Measurements from ENCODE around the gene SSMEM1. TPM values are rescaled to one million over a fixed set of nuclear protein-coding genes. Genes with fewer than 3 reads are reported as not detected.
"Not testable (repeated sequence)": the region's sequence is repeated elsewhere in the genome, so short reads cannot be mapped to it uniquely, and the experiment has no call there.

The SSMEM1 gene, protein sequence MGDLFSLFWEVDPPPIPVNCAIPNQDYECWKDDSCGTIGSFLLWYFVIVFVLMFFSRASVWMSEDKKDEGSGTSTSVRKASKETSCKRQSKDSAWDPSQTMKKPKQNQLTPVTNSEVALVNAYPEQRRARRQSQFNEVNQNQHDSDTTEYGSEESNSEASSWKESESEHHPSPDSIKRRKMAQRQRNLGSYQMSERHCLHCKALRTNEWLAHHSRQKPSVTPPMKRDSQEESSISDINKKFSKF
- total RNA-seq = not detected

DNA sequence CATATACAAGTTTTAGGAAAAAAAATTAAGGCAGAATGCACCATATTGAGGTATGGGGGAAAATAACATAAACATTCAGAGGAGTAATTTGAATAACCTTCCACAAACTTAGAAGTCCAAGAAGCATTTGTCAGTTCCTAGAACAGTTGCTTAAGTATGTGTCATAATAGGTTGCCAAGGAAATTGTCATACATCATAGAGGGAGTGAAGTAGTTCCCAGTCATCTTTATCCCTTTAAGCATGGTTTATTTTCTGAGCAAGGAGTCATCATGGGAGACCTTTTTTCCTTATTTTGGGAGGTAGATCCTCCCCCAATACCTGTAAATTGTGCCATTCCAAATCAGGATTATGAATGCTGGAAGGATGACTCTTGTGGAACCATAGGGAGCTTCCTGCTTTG lies at the start of gene SSMEM1:
Gene SSMEM1, plus strand, starts transcription at position 219 of the 400 bp plus-strand sequence. Its CDS starts 51 bp downstream, at position 270.
- H3K4me1 Mint-ChIP-seq (ENCODE audit: low read depth in 2 of 2) = peaks cover 14 to 27% of the 10 kb centered on the region in 2 donors
- no peak within 1 kb of the TSS for H3K27ac Mint-ChIP-seq
- DNase-seq (ENCODE audit: low spot score) = no peak
- H3K4me3 Mint-ChIP-seq = peak within 1 kb of the TSS; percentile 29
- H3K27me3 Mint-ChIP-seq = peaks cover 5 to 7% of the 10 kb centered on the region in 2 donors
- no peak for ATAC-seq
- peaks cover 17% of the 10 kb centered on the region for H3K36me3 Mint-ChIP-seq
- H3K9me3 Mint-ChIP-seq = no peaks in the 10 kb centered on the region

DNA sequence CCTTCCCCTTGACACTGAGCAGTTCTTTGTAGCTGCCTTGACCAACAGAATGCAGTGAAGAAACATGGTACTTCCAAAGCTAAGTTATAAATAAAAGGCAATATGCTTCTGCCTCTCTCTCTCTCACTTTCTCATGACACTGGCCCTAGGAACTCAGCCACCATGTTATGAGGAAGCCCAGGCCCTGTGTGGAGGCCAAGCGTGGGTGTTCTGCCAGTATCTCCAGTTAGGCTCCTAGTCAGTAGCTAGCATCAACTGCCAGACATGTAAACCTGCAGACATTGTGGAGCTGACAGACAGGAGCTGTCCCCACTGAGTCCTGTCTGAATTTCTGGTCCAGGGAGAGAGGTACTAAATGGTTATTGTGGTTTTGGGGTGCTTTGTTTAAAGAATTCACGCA lies 47.6 kb upstream of the SSMEM1 start:
- Mint-ChIP-seq H3K36me3 (peaks cover 33% of the 10 kb centered on the region), H3K4me3 (no peak overlapping the region), H3K4me1 (ENCODE audit: low read depth in 2 of 2) (no peaks in the 10 kb centered on the region), H3K9me3 (no peaks in the 10 kb centered on the region), H3K27me3 (peaks cover 0 to 2% of the 10 kb centered on the region in 2 donors), H3K27ac (no peak overlapping the region)
- ATAC-seq = no peak
- no peak for DNase-seq (ENCODE audit: low spot score)

- DNase-seq (ENCODE audit: low spot score) = no peak
- Mint-ChIP-seq H3K27ac (no peak overlapping the region), H3K36me3 (peaks cover 35% of the 10 kb centered on the region), H3K4me3 (no peak overlapping the region), H3K4me1 (ENCODE audit: low read depth in 2 of 2) (no peaks in the 10 kb centered on the region), H3K27me3 (peaks cover 0 to 2% of the 10 kb centered on the region in 2 donors), H3K9me3 (no peaks in the 10 kb centered on the region)
- no peak for ATAC-seq
Measured at GRCh38 chr7:130160455-130160854, 47.2 kb upstream of the SSMEM1 start.

- Mint-ChIP-seq H3K4me3 (no peak overlapping the region), H3K36me3 (peaks cover 35% of the 10 kb centered on the region), H3K9me3 (no peaks in the 10 kb centered on the region), H3K27ac (no peak overlapping the region), H3K4me1 (ENCODE audit: low read depth in 2 of 2) (no peaks in the 10 kb centered on the region), H3K27me3 (no peaks in the 10 kb centered on the region)
- DNase-seq (ENCODE audit: low spot score) (no peak), ATAC-seq (no peak)
Measured at GRCh38 chr7:130162196-130162595, 45.5 kb upstream of the SSMEM1 start.

DNA sequence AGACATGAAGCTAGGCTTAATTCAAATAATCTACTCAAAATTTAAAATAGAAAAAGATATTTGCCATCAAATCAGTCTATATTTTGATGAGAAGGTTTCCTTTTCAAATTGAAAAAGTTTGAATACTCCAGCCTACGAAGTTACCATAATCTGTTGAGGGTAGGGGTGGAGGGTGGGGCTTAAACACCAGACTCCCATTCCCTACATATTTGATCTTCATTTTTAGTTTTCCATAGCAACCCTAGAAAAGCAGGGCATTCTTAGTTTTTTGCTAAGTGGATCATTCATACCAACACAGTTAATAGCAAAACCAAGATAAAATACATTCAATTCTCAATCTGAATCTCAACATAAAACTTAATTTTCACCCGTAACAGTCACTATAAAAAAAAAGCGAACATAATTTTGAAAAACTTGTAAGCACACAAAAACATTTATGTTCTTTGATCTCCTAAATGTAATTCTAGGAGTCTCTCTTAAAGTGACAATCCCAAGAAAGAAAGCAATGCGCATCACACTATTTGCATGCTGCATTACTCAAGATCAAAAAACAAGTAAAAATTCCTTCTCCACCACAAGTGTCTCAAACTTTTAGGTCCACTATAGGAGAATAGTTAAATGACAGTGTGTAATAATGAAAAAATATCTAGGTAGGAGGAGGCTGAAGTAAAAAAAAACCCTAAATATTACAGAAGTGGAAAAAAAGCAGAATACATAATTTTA lies 33.3 kb upstream of the SSMEM1 start:
- H3K4me1 Mint-ChIP-seq (ENCODE audit: low read depth in 2 of 2) = no peaks in the 10 kb centered on the region
- no peaks in the 10 kb centered on the region for H3K27me3 Mint-ChIP-seq
- DNase-seq (ENCODE audit: low spot score) (no peak), ATAC-seq (no peak)
- H3K27ac Mint-ChIP-seq = no peak overlapping the region
- H3K4me3 Mint-ChIP-seq = no peak overlapping the region
- peaks cover 26% of the 10 kb centered on the region for H3K36me3 Mint-ChIP-seq
- no peaks in the 10 kb centered on the region for H3K9me3 Mint-ChIP-seq

DNA sequence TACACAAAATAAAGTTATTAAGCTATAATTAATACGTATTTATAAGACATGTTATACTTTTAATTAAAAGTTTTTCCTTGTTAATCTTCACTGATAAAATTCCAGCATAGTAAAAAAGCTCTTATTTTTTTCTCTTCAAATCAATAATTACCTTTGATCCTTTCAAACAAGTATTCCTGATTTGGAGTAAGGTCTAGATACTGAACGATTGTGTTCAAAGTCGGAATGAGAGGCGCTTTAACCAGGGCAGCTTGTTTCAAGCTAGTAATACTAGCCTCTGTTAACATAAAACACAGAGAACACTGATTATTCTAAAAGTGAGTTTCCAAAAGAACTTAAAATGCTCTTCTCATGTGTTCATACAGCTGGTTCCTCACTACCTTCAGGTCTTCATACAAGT lies 29.4 kb upstream of the SSMEM1 start:
- H3K4me3 Mint-ChIP-seq = no peak overlapping the region
- no peak overlapping the region for H3K27ac Mint-ChIP-seq
- H3K4me1 Mint-ChIP-seq (ENCODE audit: low read depth in 2 of 2) = peaks cover 10 to 19% of the 10 kb centered on the region in 2 donors
- peaks cover 33% of the 10 kb centered on the region for H3K36me3 Mint-ChIP-seq
- ATAC-seq (no peak), DNase-seq (ENCODE audit: low spot score) (no peak)
- H3K9me3 Mint-ChIP-seq = no peaks in the 10 kb centered on the region
- no peaks in the 10 kb centered on the region for H3K27me3 Mint-ChIP-seq

DNA sequence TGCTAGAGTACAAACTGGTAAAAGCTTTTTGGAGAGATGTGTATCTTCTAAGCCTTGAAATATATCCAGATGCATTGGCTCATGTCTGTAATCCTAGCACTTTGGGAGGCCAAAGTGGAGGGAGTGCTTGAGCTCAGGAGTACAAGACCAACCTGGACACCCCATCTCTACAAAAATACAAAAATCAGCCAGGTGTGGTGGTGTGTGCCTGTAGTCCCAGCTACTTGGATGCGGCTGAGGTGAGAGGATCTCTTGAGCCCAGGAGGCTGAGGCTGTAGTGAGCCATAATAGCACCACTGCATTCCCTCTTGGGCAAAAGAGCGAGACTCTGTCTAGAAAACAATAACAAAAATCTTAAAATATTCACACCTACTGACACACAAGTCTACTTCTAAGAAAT lies 28.0 kb upstream of the SSMEM1 start:
- peaks cover 32% of the 10 kb centered on the region for H3K36me3 Mint-ChIP-seq
- H3K4me3 Mint-ChIP-seq = no peak overlapping the region
- no peaks in the 10 kb centered on the region for H3K9me3 Mint-ChIP-seq
- DNase-seq (ENCODE audit: low spot score) (no peak), ATAC-seq (no peak)
- H3K27ac Mint-ChIP-seq = no peak overlapping the region
- H3K4me1 Mint-ChIP-seq (ENCODE audit: low read depth in 2 of 2) = peaks cover 13 to 25% of the 10 kb centered on the region in 2 donors
- no peaks in the 10 kb centered on the region for H3K27me3 Mint-ChIP-seq

DNA sequence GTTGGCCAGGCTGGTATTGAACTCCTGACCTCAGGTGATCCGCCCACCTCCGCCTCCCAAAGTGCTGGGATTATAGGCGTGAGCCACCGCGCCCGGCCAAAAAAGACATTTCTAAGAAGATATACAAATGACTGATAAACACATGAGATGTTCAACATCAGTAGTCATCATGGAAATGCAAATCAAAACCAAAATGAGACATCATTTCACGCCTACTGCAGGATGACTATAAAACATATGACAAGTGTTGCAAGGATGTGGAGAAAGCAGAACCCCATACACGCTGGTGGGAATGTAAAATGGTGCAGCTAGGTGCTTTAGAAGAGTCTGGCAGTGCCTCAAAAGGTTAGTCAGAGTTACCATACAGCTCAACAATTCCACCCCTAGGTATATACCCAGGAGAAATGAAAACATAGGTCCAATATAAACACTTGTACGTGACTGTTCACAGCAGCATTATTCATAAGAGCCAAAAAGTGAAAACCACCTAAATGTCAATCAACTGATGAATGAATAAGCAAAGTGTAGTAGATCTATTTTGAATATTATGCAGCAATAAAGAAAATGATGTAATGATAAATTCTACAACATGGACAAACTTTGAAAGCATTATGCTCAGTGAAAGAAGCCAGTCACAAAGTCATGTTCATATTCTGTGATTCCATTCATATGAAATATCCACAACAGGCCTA lies 26.9 kb upstream of the SSMEM1 start:
- Mint-ChIP-seq H3K4me3 (peak overlapping the region; percentile 50), H3K27me3 (no peaks in the 10 kb centered on the region), H3K36me3 (peaks cover 32% of the 10 kb centered on the region), H3K4me1 (ENCODE audit: low read depth in 2 of 2) (peaks cover 13 to 25% of the 10 kb centered on the region in 2 donors), H3K9me3 (no peaks in the 10 kb centered on the region), H3K27ac (peak overlapping the region; percentile 84 to 91)
- ATAC-seq = peak; percentile 93 to 96
- no peak for DNase-seq (ENCODE audit: low spot score)

DNA sequence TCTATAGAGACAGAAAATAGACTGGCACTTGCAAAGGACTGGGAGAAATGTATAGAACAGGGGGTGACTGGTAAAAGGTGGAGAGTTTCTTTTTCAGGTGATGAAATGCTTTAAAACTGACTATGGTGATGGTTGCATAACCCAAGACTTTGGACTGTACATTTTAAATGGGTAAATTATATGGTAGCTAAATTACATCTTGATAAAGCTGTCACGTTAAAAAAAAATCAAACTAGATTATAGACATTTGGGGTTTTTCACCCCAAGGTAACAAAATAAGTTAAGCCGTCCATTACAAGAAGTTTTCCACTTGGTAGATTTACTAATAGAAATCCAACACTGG lies 26.4 kb upstream of the SSMEM1 start:
- peaks cover 32% of the 10 kb centered on the region for H3K36me3 Mint-ChIP-seq
- ATAC-seq = peak; percentile 5 to 40
- H3K9me3 Mint-ChIP-seq = no peaks in the 10 kb centered on the region
- DNase-seq (ENCODE audit: low spot score) = no peak
- H3K27me3 Mint-ChIP-seq = no peaks in the 10 kb centered on the region
- H3K4me3 Mint-ChIP-seq = peak overlapping the region; percentile 50
- peaks cover 13 to 25% of the 10 kb centered on the region in 2 donors for H3K4me1 Mint-ChIP-seq (ENCODE audit: low read depth in 2 of 2)
- H3K27ac Mint-ChIP-seq = peak overlapping the region; percentile 84 to 91

GRCh38 chr7:130182990-130183389 lies 24.7 kb upstream of the SSMEM1 start:
- no peaks in the 10 kb centered on the region for H3K9me3 Mint-ChIP-seq
- H3K27ac Mint-ChIP-seq = peak overlapping the region; percentile 22 to 86
- DNase-seq (ENCODE audit: low spot score) = no peak
- H3K36me3 Mint-ChIP-seq = peaks cover 33% of the 10 kb centered on the region
- H3K27me3 Mint-ChIP-seq = no peaks in the 10 kb centered on the region
- H3K4me3 Mint-ChIP-seq = peak overlapping the region; percentile 72
- ATAC-seq = peak in 1 of 2 donors; percentile 52
- H3K4me1 Mint-ChIP-seq (ENCODE audit: low read depth in 2 of 2) = peaks cover 13 to 25% of the 10 kb centered on the region in 2 donors

DNA sequence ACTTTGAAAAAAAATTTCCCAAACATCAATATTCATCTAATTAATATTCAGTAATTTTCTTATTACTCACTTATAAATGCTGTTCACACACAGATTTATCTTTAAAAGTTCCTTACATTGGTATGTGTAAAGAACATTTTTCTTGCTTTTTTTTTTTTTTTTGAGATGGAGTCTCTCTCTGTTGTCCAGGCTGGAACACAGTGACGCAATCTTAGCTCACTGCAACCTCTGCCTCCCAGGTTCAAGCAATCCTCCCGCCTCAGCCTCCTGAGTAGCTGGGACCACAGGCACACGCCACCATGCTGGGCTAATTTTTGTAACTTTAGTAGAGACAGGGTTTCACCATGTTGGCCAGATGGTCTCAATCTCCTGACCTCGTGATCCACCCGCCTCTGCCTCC lies 23.3 kb upstream of the SSMEM1 start:
- not testable (repeated sequence) for H3K27ac Mint-ChIP-seq; H3K4me3 Mint-ChIP-seq; H3K27me3 Mint-ChIP-seq; ATAC-seq; DNase-seq (ENCODE audit: low spot score); H3K9me3 Mint-ChIP-seq
- Mint-ChIP-seq H3K36me3 (peaks cover 26% of the 10 kb centered on the region), H3K4me1 (ENCODE audit: low read depth in 2 of 2) (peaks cover 13 to 25% of the 10 kb centered on the region in 2 donors)

DNA sequence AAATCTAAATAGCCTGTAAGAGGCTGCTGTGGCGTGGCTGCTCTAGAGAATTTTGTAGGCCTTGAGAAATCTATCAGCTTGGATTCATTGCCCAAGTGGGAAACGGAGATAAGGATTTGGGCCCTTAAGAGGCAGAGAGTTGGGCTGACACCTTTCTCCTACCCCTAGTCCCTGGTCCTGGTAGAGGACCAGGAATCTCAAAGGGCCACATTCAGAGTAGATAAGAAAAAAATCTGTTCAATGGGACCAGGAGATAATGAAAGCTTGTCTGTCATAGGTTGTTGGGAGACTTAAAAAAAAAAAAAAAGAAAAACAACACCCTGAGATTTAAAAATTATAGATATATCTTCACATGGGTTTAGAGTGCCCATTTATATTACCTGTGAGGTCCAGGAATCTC lies 20.3 kb upstream of the SSMEM1 start:
- H3K27ac Mint-ChIP-seq = no peak overlapping the region
- H3K27me3 Mint-ChIP-seq = no peaks in the 10 kb centered on the region
- no peak for DNase-seq (ENCODE audit: low spot score)
- ATAC-seq = no peak
- peaks cover 2 to 12% of the 10 kb centered on the region in 2 donors for H3K4me1 Mint-ChIP-seq (ENCODE audit: low read depth in 2 of 2)
- no peaks in the 10 kb centered on the region for H3K9me3 Mint-ChIP-seq
- peaks cover 20% of the 10 kb centered on the region for H3K36me3 Mint-ChIP-seq
- no peak overlapping the region for H3K4me3 Mint-ChIP-seq

DNA sequence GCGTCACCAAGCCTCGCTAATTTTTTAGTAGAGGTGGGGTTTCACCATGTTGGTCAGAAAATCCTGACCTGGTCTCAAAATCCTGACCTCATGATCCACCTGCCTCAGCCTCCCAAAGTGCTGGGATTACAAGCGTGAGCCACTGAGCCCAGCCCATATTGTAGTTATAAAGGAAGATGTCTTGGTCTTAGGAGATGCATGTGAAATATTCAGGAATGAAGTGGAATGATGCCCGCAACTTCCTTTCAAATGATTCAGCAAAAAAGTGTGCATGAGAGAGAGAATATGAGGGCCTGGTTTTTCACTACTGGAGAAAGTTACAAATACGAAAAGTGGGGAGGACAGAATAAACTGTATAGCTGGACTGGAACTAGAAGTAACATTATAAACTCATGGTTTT lies 18.3 kb upstream of the SSMEM1 start:
- peak overlapping the region in 1 of 2 donors; percentile 17 for H3K27ac Mint-ChIP-seq
- H3K27me3 Mint-ChIP-seq = no peaks in the 10 kb centered on the region
- no peaks in the 10 kb centered on the region for H3K4me1 Mint-ChIP-seq (ENCODE audit: low read depth in 2 of 2)
- ATAC-seq (no peak), DNase-seq (ENCODE audit: low spot score) (no peak)
- no peaks in the 10 kb centered on the region for H3K9me3 Mint-ChIP-seq
- peaks cover 12% of the 10 kb centered on the region for H3K36me3 Mint-ChIP-seq
- no peak overlapping the region for H3K4me3 Mint-ChIP-seq

- ATAC-seq (no peak), DNase-seq (ENCODE audit: low spot score) (no peak)
- Mint-ChIP-seq H3K9me3 (no peaks in the 10 kb centered on the region), H3K4me1 (ENCODE audit: low read depth in 2 of 2) (no peaks in the 10 kb centered on the region), H3K4me3 (no peak overlapping the region), H3K27me3 (no peaks in the 10 kb centered on the region), H3K27ac (peak overlapping the region in 1 of 2 donors; percentile 55), H3K36me3 (peaks cover 12% of the 10 kb centered on the region)
Measured at GRCh38 chr7:130191791-130192190, 15.9 kb upstream of the SSMEM1 start.
